HL-60 (cell line): ENCODE data around the gene PDXK.

Experiments used
- GABPA ChIP-seq: IDR thresholded peaks from 2 replicates; pipeline ENCODE4 v1.6.1; 2012; ENCODE audit warnings: low read depth
- POLR2AphosphoS5 ChIP-seq: IDR thresholded peaks from 2 replicates; pipeline ENCODE4 v1.6.1; 2012; ENCODE audit warnings: low read depth

GRCh38 chr21:43708745-43709381 is 10.1 kb upstream of the PDXK start:
- TF ChIP-seq GABPA (no peak), POLR2AphosphoS5 (no peak)
